ENCODE measurements around the gene ACAD8. TPM values are rescaled to one million over a fixed set of nuclear protein-coding genes. Genes with fewer than 3 reads are reported as not detected.

The ACAD8 gene
- total RNA-seq = 33.5 TPM

GRCh38 chr11:134253188-134253993 lies at the start of gene ACAD8, which contains the start of gene THYN1:
Gene ACAD8, plus strand, starts transcription at chr11:134253568. Its CDS starts 33 bp downstream, at chr11:134253601.
Gene THYN1, minus strand, starts transcription at chr11:134253352. Its CDS starts 470 bp downstream, at chr11:134252882.

DNA sequence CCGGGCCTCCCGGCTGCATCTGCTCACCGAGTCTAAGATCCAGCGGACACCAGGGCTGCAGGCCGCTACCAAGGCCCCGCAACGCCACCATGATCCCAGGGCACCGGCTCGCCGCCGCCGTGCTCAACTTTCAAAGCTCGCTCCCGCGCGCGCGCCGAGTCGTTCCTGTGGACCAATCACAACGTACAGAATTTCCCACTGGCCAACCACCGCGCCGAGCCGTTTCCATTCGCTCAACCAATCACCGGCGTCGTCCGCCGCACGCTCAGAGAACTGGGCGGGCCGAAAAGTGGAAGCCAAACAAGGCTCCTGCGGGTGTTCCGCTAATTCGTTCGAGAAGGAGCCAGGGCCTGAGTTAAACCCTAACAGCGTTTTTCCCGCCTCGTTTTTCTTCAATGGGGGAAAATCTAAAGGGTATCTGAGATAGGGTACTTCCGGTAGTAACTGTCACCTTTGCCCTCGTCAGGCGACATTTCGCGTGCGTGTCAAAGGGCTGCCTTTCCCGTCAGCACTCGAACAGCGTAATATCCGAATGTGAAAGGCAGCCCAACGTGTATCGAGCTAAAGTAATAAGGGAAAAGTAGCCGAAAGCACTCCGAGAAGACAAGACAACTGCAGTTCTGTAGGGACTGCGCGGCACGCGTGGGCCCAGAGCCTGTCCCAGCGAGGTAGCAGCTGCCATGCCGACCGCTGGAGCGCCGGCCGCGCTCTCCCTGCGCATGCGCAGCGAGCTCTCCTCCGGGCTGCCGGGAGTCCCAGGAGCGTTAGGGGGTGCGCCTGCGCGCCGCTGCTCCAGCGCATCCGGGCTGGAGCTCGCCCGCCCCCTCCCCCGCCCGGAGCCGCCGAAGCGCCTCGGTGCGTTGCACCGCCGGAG lies 29.3 kb upstream of the ACAD8 start, which contains the start of the genes NCAPD3 and VPS26B:
NCAPD3 (minus strand) TSS at position 132 of the 874 bp plus-strand sequence; CDS start at position 91, 41 bp downstream.
VPS26B (plus strand) TSS at position 836 of the 874 bp plus-strand sequence. CDS start 452 bp downstream, outside the sequence.

DNA sequence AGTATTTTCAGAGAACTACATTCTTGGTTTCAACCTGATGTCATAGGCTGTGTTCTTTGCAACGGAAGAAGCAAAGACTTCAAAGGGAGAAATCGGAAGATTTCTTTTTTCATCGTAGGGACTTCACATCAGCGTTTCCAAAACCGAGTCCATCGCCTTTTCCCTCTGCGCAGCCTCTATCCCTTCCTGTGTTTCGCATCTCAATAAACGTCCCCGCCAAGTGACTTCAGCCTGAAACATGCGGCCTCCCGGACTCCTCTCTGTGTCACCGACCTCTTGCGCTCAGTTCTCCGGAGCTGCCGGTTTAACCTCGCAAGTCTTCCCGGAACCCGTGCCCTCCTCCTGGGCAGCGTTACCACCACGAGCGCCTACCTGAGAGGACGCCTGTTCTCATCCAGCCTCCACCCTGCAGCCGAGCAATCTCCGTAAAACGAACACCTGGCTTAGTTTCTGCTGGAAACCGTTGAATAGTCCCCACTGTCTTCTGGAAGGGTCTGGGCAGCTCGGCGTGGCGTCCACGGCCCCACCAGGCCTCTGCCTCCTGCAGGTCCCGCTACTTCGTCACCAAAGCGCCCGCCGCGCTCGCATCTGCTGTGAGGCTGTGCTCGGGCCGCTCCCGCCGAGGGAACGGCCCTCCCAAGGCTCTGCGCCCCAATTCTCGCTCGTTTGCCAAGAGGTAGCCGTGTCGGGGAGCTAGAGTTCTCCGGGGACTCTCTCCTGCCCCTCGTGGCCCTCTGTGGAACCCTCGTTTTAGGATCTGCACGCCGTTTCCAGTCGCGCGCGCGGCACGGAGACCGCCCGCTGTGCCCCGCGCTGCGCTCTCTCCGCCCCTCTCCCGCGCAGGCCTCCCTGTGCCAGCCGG lies 22.4 kb downstream of the ACAD8 start, which contains the start of gene GLB1L3:
GLB1L3 (plus strand) TSS at position 846 of the 862 bp plus-strand sequence. CDS start 362 bp downstream, outside the sequence.

Other genes with a start within 250 kb of the ACAD8 start
- gene JAM3, start 184.5 kb upstream of the ACAD8 start, total RNA-seq = 125 TPM
- gene NCAPD3, start 29.6 kb upstream of the ACAD8 start, total RNA-seq = 26.9 TPM
- 55.9 TPM for gene VPS26B, start 28.9 kb upstream of the ACAD8 start, total RNA-seq
- 57.5 TPM for gene THYN1, start 216 bp upstream of the ACAD8 start, total RNA-seq
- gene GLB1L3, start 22.8 kb downstream of the ACAD8 start, total RNA-seq = 0.71 TPM
- gene GLB1L2, start 78.4 kb downstream of the ACAD8 start, total RNA-seq = 8.7 TPM
- 19.8 TPM for gene B3GAT1, start 158.7 kb downstream of the ACAD8 start, total RNA-seq

Measured in camera-type eye (tissue), 1 donor.